Prostate gland (tissue), 2 donors: ENCODE results near the gene UNC5A. TPM values are rescaled to one million over a fixed set of nuclear protein-coding genes. Genes with fewer than 3 reads are reported as not detected.

Source experiments
- DNase-seq: peaks from one replicate; pipeline ENCODE4 v3.0.0-alpha.2; 2019; ENCODE audit warnings: low spot score
- H3K27ac ChIP-seq, 2 donors: fragments of 200-600 bp; sonication (generic); 2 replicates each; pipeline ENCODE4 v1.5.1; 2017 to 2019
- H3K27me3 ChIP-seq: fragments of 200-600 bp; sonication (generic); replicated peaks from 2 replicates; pipeline ENCODE4 v1.5.1; 2019; ENCODE audit not compliant: insufficient read depth
- H3K36me3 ChIP-seq, 2 donors: fragments of 200-600 bp; sonication (generic); 1 replicate in 1 of 2; 2 replicates in 1 of 2; pipeline versions ENCODE4 v1.5.1 to v1.8.1; 2017 to 2019
- H3K4me1 ChIP-seq: fragments of 200-600 bp; sonication (generic); replicated peaks from 2 replicates; pipeline ENCODE4 v1.5.1; 2019
- H3K4me3 ChIP-seq, 2 donors: fragments of 200-600 bp; sonication (generic); 2 replicates each; pipeline ENCODE4 v1.5.1; 2017 to 2019
- H3K9me3 ChIP-seq: fragments of 200-600 bp; sonication (generic); 2 replicates; pipeline ENCODE4 v1.5.1; 2017
- CTCF ChIP-seq, 4 experiments: fragments of 200-600 bp in 2 of 4; fragments of 450-650 bp in 2 of 4; sonication (generic) in 2 of 4; IDR thresholded peaks; 1 replicate in 3 of 4; 2 replicates in 1 of 4; pipeline ENCODE4 v1.5.1; 2016 to 2019; ENCODE audit warnings: antibody characterized with exemption in 4 of 4, mild to moderate bottlenecking in 2 of 4, moderate library complexity in 2 of 4
- POLR2A ChIP-seq: fragments of 450-650 bp; IDR thresholded peaks from one replicate; pipeline ENCODE4 v1.6.1; 2016; ENCODE audit warnings: antibody characterized with exemption, mild to moderate bottlenecking
- POLR2AphosphoS5 ChIP-seq: sonication (generic); formaldehyde crosslinking; IDR thresholded peaks from one replicate; pipeline ENCODE4 v1.6.1; 2017; ENCODE audit warnings: antibody characterized with exemption
- WGBS: methylation state at CpG from one replicate; pipeline ENCODE4 v1.1.5; 2018; 5-methylcytosine and 5-hydroxymethylcytosine counted together
- intact Hi-C: fragments of 100-400 bp; cut with DNase I; formaldehyde crosslinking; loops from one replicate; pipeline ENCODE4 v1.14.2; 2022
- total RNA-seq, 2 donors: library from RNA; depleted of rRNA; stranded (reverse); fragments of >200 nt; gene quantifications; one replicate each; pipeline ENCODE4 v1.1.0, GENCODE V29; 2016

Gene UNC5A
- total RNA-seq, 2 donors from 2014 or later: 0.18 to 1.5 TPM

DNA sequence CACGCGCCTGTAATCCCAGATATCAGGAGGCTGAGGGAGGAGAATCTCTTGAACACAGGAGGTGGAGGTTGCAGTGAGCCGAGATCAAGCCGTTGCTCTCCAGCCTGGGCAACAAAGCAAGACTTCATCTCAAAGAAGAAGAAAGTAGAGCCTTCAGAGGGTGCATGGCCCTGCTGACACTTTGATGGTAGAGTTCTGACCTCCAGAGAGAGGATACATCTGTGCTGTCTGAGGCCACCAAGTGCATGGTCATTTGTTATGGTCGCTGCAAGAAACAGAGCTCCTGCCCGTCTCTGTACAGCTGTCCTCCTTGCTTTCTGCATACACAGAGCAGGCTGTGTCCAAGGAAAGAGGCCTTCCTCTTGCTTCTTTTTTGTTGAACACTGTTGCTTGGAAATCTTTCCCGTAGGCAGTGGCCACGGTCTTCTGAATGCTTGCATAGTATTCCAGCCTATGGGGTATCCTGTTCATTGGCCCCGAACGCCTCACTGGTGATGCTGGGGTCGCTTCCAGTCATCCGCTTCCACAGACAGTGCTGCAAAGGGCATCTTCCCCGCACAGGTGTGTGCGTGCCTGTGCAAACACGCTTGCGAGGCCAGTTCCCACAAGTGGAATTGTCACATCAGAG is 36.8 kb upstream of the UNC5A start:
- no peaks in the 10 kb centered on the region for H3K9me3 ChIP-seq
- TF ChIP-seq POLR2A (no peak), POLR2AphosphoS5 (no peak), CTCF (IDR thresholded peaks at IDR 0.05) (no peak)
- no peak overlapping the region for H3K4me3 ChIP-seq
- no peak overlapping the region for H3K27ac ChIP-seq
- peaks cover 4% of the 10 kb centered on the region for H3K27me3 ChIP-seq
- H3K4me1 ChIP-seq: no peaks in the 10 kb centered on the region
- intact Hi-C loops: no loop called here
- no peaks in the 10 kb centered on the region for H3K36me3 ChIP-seq
- no peak for DNase-seq
- 74% methylated on average over 16 of the region's 16 CpGs for WGBS

GRCh38 chr5:176774216-176775171 is 35.9 kb upstream of the UNC5A start:
- DNase-seq: no peak
- no peaks in the 10 kb centered on the region for H3K4me1 ChIP-seq
- peaks cover 4% of the 10 kb centered on the region for H3K27me3 ChIP-seq
- no peaks in the 10 kb centered on the region for H3K36me3 ChIP-seq
- H3K4me3 ChIP-seq: no peak overlapping the region
- intact Hi-C loops: no loop called here
- no peak for TF ChIP-seq POLR2A
- TF ChIP-seq POLR2AphosphoS5: no peak
- TF ChIP-seq CTCF (IDR thresholded peaks at IDR 0.05): no peak
- H3K9me3 ChIP-seq: no peaks in the 10 kb centered on the region
- 40% methylated on average over 24 of the region's 24 CpGs for WGBS
- H3K27ac ChIP-seq: no peak overlapping the region

GRCh38 chr5:176775409-176775808 is 35.0 kb upstream of the UNC5A start:
- intact Hi-C loops: no loop called here
- Histone ChIP-seq H3K27ac (no peak overlapping the region), H3K4me1 (no peaks in the 10 kb centered on the region), H3K36me3 (no peaks in the 10 kb centered on the region), H3K27me3 (peaks cover 6% of the 10 kb centered on the region), H3K4me3 (no peak overlapping the region), H3K9me3 (no peaks in the 10 kb centered on the region)
- WGBS: 48% methylated on average over 7 of the region's 7 CpGs
- no peak for DNase-seq
- TF ChIP-seq POLR2A (no peak), CTCF (IDR thresholded peaks at IDR 0.05) (no peak)

GRCh38 chr5:176776141-176776865 is 34.1 kb upstream of the UNC5A start:
- Histone ChIP-seq H3K27ac (no peak overlapping the region), H3K4me1 (no peaks in the 10 kb centered on the region), H3K9me3 (no peaks in the 10 kb centered on the region), H3K4me3 (no peak overlapping the region), H3K36me3 (no peaks in the 10 kb centered on the region), H3K27me3 (peaks cover 6% of the 10 kb centered on the region)
- DNase-seq: no peak
- intact Hi-C loops: no loop called here
- WGBS: 73% methylated on average over 21 of the region's 21 CpGs
- TF ChIP-seq POLR2AphosphoS5 (no peak), POLR2A (no peak), CTCF (IDR thresholded peaks at IDR 0.05) (no peak)
